ENCODE data around the gene EFCAB8.
"Not testable (repeated sequence)": the region's sequence is repeated elsewhere in the genome, so short reads cannot be mapped to it uniquely, and the experiment has no call there.

EFCAB8 gene

DNA sequence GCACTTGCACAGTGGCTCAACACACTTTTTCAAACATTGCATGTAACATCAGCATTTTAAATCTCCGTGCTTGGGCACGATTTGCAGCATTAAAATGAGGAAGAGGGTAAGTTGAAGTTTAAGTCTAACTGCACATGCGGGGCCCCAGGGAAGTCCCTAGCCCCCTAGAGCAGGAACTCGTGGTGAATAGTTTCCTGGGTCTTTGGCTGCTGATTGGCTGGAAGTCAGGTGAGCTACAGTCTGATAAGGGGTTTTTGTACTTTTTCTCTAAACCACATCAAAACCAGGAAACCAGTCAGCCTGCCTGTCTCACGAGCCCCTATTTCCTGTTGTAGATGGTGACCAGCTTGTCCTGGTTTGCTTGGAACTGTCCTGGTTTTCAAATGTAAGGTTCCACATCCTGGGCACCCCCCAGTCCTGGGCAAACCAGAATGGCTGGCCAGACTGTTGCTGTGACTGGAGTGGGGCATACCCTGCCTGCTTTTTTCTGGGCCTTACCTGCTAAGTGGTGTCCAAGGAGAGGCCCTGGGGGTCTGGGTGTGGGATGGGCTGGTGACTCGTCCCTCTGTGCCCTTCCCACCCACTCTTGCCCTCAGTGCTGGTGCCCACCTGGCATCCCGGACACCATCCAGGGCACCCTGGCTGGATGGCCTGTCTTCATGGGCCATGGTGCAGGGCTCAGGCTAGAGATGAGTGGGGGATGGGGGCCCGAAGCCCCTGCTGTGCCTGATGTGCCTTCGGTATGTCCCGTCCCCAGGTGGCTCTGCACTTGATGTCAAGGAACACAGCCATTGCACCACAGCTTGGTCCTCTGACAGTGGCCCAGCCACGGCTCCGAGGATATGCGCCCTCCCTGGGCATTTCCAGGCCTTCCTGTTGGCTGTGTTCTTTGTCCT, 113.7 kb downstream of the EFCAB8 start:
- peak overlapping the region; percentile 41 for H3K4me3 ChIP-seq (ENCODE audit: low read depth, low read length)
- DNase-seq (ENCODE audit: low read depth) = peak; percentile 98
- TF ChIP-seq, protein P1, sequence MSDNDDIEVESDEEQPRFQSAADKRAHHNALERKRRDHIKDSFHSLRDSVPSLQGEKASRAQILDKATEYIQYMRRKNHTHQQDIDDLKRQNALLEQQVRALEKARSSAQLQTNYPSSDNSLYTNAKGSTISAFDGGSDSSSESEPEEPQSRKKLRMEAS (IDR thresholded peaks at IDR 0.05; ENCODE audit: low read depth, low read length) = peak; percentile 95
- TF ChIP-seq, protein P2, sequence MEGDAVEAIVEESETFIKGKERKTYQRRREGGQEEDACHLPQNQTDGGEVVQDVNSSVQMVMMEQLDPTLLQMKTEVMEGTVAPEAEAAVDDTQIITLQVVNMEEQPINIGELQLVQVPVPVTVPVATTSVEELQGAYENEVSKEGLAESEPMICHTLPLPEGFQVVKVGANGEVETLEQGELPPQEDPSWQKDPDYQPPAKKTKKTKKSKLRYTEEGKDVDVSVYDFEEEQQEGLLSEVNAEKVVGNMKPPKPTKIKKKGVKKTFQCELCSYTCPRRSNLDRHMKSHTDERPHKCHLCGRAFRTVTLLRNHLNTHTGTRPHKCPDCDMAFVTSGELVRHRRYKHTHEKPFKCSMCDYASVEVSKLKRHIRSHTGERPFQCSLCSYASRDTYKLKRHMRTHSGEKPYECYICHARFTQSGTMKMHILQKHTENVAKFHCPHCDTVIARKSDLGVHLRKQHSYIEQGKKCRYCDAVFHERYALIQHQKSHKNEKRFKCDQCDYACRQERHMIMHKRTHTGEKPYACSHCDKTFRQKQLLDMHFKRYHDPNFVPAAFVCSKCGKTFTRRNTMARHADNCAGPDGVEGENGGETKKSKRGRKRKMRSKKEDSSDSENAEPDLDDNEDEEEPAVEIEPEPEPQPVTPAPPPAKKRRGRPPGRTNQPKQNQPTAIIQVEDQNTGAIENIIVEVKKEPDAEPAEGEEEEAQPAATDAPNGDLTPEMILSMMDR (IDR thresholded peaks at IDR 0.05; ENCODE audit: low read depth, low read length) = no peak
- TF ChIP-seq POLR2A (IDR thresholded peaks at IDR 0.05; ENCODE audit: extremely low read depth, insufficient read length) = peak; percentile 61
- TF ChIP-seq MYC (IDR thresholded peaks at IDR 0.05; ENCODE audit: low read depth, low read length) = peak; percentile 97

DNA sequence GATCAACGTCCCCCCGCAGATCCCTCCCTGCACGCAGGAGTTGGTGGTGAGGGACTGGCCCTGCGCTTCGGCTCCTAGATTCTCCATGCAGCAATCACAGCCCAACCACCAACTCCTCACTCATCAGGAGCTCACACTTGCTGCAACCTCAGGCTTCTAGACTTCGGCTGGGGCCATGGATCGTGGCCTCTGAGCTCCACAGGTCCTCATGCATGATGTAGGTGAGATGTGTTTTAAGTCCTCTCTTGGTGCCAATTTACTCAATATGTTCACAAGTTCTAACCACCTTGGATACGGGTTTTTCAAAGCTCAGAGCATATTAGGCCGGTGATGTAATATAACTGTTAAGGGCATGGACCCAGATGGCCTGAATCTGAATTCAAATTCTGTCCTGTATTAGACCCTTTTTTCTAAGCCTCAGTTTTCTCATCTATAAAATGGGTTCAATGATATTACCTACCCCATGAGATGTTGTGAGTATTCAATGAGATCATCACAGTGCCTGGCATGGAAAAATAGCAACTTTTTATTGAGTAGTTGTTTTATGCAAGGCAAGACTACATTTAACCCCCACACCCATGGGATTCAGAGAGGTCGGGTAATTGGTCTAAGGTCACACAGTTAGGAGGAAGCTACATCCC, 114.5 kb downstream of the EFCAB8 start:
- peak; percentile 37 for DNase-seq (ENCODE audit: low read depth)
- no peak overlapping the region for H3K4me3 ChIP-seq (ENCODE audit: low read depth, low read length)
- TF ChIP-seq POLR2A (IDR thresholded peaks at IDR 0.05; ENCODE audit: extremely low read depth, insufficient read length) (no peak), MYC (IDR thresholded peaks at IDR 0.05; ENCODE audit: low read depth, low read length) (no peak)
- TF ChIP-seq, protein P1 (IDR thresholded peaks at IDR 0.05; ENCODE audit: low read depth, low read length) = no peak
- TF ChIP-seq, protein P2 (IDR thresholded peaks at IDR 0.05; ENCODE audit: low read depth, low read length) = no peak

DNA sequence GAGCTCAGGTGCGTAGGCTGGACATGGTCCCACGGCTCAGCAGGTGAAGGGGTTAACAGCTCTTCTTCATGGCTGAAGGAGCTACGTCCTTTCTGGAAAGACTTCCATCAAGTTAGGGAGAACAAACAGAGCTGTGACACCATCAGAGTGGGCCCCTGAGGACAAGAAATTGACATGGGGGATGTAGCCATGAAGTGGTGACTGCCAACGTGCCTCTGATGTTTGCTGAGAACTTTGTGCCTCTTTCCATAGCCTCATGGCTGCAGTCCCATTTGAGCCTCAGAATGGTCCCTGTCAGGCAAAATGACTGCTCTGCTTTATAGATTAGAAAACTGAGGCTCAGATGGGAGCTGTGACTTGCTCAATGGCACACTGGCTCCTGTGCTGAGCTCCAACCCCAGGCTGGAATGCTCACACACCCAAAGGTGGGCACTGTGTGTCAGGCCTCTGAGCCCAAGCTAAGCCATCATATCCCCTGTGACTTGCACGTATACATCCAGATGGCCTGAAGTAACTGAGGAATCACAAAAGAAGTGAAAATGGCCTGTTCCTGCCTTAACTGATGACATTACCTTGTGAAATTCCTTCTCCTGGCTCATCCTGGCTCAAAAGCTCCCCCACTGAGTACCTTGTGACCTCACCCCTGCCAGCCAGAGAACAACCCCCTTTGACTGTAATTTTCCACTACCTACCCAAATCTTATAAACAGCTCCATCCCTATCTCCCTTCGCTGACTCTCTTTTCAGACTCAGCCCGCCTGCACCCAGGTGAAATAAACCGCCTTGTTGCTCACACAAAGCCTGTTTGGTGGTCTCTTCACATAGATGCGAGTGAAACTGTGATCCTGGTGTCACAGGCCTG, 115.7 kb downstream of the EFCAB8 start:
- DNase-seq (ENCODE audit: low read depth); H3K4me3 ChIP-seq (ENCODE audit: low read depth, low read length): not testable (repeated sequence)

DNA sequence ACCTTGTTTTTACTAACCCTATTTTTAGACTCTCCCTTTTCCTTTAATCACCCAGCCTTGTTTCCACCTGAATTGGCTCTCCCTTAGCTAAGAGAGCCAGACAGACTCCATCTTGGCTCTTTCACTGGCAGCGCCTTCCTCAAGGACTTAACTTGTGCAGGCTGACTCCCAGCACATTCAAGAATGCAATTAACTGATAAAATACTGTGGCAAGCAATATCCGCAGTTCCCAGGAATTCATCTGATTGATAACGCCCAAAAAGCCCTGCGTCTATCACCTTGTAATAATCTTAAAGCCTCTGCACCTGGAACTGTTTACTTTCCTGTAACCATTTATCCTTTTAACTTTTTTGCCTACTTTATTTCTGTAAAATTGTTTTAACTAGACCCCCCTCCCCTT, 116.4 kb downstream of the EFCAB8 start:
- DNase-seq (ENCODE audit: low read depth); H3K4me3 ChIP-seq (ENCODE audit: low read depth, low read length): not testable (repeated sequence)

DNA sequence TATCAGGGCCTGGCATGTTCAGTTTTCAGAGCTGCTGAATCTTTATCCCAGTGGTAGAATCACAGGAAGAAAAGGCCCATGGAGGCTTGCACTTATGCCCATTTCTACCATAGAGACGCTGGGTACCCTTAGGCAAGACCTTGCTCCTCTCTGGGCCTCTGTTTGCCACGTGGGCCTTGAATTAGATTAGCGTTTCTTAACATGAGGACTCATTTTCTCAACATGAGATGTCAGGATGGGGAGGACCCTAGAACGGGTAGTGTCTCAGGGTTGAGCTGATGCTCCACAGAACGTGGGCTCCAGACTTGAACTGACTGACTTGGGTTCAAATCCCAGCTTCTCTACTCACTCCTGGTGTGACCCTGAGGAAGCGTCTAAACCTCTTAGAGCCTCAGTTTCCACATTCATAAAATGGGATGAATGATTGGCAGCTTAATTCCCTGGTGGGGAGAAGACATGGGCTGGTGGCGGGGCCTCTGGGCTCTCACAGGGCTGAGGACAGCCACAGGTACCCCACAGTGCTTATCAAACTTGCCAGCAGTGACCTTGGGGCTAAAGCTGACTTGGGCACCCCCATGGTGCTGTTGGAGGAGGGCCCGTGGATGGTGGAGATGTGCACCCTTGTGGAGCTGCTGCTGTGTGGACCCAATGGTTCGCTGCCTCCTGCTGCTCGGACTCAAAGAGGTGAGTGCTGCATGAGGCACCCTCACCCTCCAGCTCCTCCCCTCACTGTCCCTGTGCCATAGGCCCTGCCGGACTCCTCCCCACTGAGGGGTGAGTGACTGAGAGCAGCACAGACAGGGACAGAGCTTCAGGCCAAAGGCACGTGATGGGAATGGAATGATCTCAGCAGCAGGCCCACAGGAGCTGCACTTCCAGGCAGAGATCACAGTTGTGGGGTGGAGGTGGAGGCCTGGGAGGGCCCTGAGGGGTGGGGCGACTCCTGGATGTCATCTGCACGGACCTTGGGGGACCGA, 117.3 kb downstream of the EFCAB8 start:
- TF ChIP-seq POLR2A (IDR thresholded peaks at IDR 0.05; ENCODE audit: extremely low read depth, insufficient read length) (no peak), MYC (IDR thresholded peaks at IDR 0.05; ENCODE audit: low read depth, low read length) (no peak)
- TF ChIP-seq, protein P1 (IDR thresholded peaks at IDR 0.05; ENCODE audit: low read depth, low read length) = no peak
- TF ChIP-seq, protein P2 (IDR thresholded peaks at IDR 0.05; ENCODE audit: low read depth, low read length) = no peak
- H3K4me3 ChIP-seq (ENCODE audit: low read depth, low read length) = no peak overlapping the region
- no peak for DNase-seq (ENCODE audit: low read depth)

DNA sequence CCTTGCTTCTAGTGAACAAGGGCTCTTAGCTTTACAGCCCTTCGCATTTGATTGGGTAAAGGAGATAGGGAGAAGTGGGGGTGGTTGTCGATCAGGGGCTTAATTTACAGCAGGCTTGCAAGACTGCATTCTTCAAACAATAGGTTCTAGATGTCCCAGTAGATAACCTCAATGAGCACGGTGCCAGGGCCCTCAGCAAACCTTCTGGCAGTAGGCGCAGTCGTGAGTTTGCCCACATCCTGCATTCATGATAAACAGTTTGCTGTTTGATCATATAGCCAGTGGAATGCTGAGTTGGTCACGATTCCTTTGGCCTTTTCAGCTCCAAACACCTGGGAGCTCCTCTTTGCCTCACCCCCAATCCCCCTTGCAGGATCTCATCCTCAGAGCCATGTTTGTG, 118.0 kb downstream of the EFCAB8 start:
- no peak overlapping the region for H3K4me3 ChIP-seq (ENCODE audit: low read depth, low read length)
- TF ChIP-seq, protein P1 (IDR thresholded peaks at IDR 0.05; ENCODE audit: low read depth, low read length) = no peak
- no peak for DNase-seq (ENCODE audit: low read depth)

All from NB4 (cell line).